ENCODE measurements around the gene XRCC3.
"Not testable (repeated sequence)": the region's sequence is repeated elsewhere in the genome, so short reads cannot be mapped to it uniquely, and the experiment has no call there.

XRCC3 gene

GRCh38 chr14:103667671-103668070 lies 47.6 kb downstream of the XRCC3 start:
- DNase-seq (ENCODE audit: low spot score): no peak

- DNase-seq (ENCODE audit: low spot score): no peak
Observed at GRCh38 chr14:103663506-103663905, 51.7 kb downstream of the XRCC3 start.

- DNase-seq (ENCODE audit: low spot score): no peak
Observed at GRCh38 chr14:103662591-103662990, 52.7 kb downstream of the XRCC3 start.

- no peak for DNase-seq (ENCODE audit: low spot score)
Observed at GRCh38 chr14:103662029-103662428, 53.2 kb downstream of the XRCC3 start.

GRCh38 chr14:103659631-103660030 lies 55.6 kb downstream of the XRCC3 start:
- DNase-seq (ENCODE audit: low spot score): no peak

- no peak for DNase-seq (ENCODE audit: low spot score)
Observed at GRCh38 chr14:103657471-103657870, 57.8 kb downstream of the XRCC3 start.

- DNase-seq (ENCODE audit: low spot score): no peak
Observed at GRCh38 chr14:103656756-103657133, 58.5 kb downstream of the XRCC3 start.

GRCh38 chr14:103656031-103656755 lies 59.1 kb downstream of the XRCC3 start:
- DNase-seq (ENCODE audit: low spot score): no peak

- DNase-seq (ENCODE audit: low spot score): no peak
Observed at GRCh38 chr14:103654619-103655018, 60.6 kb downstream of the XRCC3 start.

GRCh38 chr14:103653805-103654204 lies 61.4 kb downstream of the XRCC3 start:
- DNase-seq (ENCODE audit: low spot score): no peak

GRCh38 chr14:103653336-103653735 lies 61.9 kb downstream of the XRCC3 start:
- not testable (repeated sequence) for DNase-seq (ENCODE audit: low spot score)

GRCh38 chr14:103652806-103653205 lies 62.4 kb downstream of the XRCC3 start:
- DNase-seq (ENCODE audit: low spot score): no peak

GRCh38 chr14:103651585-103651984 lies 63.7 kb downstream of the XRCC3 start:
- no peak for DNase-seq (ENCODE audit: low spot score)

GRCh38 chr14:103650213-103650612 lies 65.0 kb downstream of the XRCC3 start:
- no peak for DNase-seq (ENCODE audit: low spot score)

- DNase-seq (ENCODE audit: low spot score): no peak
Observed at GRCh38 chr14:103649001-103649400, 66.2 kb downstream of the XRCC3 start.
